HG03045 (cell line): ENCODE data around the gene NPHP4.
"Not testable (repeated sequence)": the region's sequence is repeated elsewhere in the genome, so short reads cannot be mapped to it uniquely, and the experiment has no call there.

Source experiments
- ATAC-seq: cut with Tn5 transposase; IDR thresholded peaks from one replicate; pipeline ENCODE4 v1.9.1; 2021; ENCODE audit warnings: mild to moderate bottlenecking, moderate library complexity; ENCODE audit not compliant: unreplicated experiment

Gene NPHP4

DNA sequence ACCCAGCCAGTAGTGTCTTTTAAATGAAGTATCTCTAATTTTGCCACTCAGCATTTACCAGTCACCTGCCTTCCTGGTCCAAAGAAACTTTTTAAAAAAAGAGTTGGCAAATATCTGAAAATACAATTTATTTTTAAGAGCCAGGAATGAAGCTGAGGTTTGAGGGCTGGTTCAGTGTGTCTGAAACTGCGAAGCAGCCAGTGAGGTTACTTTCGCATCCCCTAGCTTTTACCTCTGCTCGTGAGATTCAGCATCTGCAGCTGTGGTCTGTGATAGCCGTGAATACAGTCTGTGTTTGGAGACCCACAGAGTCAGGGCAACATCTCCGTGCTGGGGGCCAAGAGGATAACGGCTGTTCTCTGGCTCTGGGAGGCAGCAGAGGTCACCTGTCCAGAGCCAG is 32.2 kb upstream of the NPHP4 start:
- no peak for ATAC-seq

DNA sequence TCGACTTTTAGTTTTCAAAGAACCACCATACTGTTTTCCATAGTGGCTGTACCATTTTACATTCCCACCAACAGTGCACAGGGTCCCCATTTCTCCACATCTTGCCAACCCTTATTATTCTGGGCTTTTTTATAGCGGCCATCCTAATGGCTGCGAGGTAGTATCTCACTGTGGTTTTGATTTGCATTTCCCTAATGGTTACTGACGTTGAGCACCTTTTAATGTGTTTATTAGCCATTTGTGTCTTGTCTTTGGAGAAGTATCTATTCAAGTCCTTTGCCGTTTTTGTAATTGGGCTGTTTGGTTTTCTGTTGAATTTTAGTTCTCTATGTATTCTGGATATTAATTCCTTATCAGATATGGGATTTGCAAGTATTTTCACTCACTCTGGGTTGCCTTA is 31.1 kb upstream of the NPHP4 start:
- no peak for ATAC-seq

DNA sequence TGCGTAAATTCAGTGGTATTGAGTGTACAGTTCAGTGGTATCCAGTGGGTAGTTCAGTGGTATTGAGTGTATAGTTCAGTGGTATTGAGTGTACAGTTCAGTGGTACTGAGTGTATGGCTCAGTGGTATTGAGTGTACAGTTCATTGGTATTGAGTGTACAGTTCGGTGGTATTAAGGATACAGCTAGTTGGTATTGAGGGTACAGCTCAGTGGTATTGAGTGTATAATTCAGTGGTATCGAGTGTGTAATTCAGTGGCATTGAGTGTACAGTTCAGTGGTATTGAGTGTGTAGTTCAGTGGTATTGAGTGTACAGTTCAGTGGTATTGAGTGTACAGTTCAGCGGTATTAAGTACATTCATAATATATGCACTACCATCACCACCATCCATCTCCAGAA is 30.0 kb upstream of the NPHP4 start:
- no peak for ATAC-seq

DNA sequence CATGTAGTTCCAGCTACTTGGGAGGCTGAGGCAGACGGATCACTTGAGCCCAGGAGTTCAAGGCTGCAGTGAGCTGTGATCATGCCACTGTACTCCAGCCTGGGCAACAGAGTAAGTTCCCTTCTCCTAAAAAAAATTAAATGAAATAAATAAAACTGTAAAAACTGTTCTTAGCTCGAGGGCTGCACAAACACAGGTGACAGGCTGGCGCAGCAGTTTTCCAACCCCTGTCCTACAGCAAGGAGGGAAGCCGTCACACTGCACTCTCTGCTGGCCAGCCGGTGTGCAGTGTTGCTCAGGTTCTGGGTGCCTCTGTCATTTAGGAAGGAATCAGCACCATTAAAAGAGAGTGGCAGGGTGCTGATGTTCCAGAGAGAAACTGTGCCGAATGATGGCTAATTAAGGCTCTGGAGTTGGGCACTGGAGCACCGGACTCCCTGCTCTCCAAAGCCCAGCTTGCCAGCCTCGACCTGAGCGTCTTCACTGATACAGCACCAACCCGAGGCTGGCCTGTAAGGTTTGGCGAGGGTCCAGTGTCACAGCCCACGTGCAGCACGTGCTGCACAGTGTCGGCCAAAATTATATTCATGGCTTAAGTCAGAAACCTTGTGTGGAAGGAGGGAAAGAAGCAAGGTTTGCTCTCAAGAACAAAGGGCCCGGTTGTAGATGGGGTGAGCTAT is 27.1 kb upstream of the NPHP4 start:
- no peak for ATAC-seq

DNA sequence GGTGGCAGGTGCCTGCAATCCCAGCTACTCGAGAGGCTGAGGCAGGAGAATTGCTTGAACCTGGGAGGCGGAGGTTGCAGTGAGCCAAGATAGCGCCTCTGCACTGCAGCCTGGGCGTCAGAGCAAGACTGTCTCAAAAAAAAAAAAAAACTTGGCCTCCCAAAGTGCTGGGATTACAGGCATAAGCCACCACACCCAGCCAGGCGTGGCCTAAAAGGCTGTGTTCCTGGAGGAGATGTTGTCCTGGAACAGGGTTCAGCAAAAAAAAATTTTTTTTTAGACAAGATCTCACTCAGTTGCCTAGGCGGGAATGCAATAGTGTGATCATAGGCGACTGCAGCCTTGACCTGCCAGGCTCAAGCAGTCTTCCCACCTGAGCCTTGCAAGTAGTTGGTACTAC is 25.4 kb upstream of the NPHP4 start:
- not testable (repeated sequence) for ATAC-seq

DNA sequence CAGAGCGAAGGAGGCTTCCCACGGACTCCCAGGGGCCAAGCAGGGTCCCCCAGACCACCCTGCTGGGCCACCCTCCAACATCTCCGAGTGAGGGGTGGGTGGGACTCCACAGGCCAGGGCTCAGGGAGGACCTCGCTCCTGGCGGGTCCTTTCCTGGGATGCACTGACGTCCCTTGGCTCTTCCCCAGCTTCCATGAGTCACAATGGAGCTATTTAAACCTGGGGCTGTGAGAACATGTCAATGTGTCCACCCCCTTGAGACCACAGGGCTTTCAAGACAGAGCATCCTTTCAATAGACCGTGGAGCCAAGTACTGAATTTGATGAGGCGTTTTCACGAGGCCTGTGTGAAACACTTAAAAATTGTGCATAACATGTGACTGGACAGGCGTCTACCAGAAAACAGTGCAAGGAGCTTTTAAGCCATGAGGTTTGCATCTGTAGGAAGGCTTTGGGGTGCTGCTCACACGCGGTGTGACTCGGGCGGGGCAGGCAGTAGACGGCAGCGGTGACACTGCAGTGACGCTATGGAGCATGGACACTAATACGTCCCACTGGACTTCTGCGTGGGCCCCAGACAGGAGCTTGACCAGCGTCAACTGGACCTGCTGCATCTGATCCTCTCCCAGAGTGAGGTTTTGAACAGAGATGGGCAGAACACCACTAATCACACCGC is 24.1 kb upstream of the NPHP4 start:
- no peak for ATAC-seq

DNA sequence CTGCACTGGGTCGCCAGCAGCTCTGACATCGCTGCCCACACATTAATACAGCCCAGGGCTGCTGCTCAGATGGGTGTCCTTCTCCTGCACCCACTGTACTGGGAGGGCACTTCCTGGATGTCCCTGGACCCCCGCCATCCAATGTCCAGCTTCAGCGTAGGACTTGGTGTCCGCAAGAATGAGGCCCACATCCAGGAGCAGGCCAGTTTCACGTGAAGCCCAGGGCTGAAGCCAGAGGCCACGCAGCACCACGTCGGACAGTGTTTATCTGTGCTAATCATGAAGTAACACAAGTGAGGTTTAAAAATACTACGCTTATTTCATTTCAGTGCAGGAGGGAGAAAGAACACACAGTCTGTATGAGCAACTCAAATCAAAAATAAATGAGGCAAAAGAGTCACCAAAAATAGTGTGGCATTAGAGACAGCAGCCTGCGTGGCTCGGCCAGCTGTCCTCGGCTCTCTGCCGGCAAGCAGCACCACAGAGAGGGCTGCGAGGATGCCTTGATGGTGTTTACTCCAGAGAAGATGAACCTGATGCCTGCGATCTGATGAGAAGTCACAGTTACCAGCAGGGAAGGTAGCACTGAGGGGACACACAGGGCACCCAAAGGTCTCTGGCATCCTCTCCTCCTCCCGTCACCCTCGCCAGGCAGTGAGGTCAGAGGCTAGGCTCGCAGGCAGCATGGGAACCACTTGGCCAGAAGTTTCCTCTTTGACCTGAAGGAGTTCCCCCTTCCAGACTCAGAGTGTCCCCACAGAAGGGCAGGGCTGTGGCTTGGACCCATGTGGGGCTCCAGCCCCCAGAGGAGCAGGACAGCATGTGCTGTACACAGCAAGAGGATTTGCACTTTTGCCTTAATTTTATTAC is 22.1 kb upstream of the NPHP4 start:
- ATAC-seq: no peak

DNA sequence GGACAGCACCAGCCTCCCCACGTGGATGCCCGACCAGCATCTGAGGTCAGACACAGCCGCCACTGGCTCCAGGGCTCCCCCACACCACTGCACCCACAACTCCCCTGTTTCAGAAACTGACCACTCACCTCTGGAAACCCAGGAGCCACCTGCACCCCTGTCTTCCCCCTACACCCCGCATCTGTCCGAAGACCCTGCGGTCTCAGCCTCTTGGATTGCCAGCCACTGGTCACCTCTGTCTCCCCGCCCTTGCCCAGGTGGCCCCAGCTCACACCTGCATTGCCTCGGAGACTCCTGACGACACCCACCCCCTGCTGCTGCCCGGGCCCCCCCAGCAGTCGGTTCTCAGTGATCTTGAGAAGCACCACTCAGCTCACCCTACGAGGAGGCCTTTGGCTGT is 21.3 kb upstream of the NPHP4 start:
- no peak for ATAC-seq

DNA sequence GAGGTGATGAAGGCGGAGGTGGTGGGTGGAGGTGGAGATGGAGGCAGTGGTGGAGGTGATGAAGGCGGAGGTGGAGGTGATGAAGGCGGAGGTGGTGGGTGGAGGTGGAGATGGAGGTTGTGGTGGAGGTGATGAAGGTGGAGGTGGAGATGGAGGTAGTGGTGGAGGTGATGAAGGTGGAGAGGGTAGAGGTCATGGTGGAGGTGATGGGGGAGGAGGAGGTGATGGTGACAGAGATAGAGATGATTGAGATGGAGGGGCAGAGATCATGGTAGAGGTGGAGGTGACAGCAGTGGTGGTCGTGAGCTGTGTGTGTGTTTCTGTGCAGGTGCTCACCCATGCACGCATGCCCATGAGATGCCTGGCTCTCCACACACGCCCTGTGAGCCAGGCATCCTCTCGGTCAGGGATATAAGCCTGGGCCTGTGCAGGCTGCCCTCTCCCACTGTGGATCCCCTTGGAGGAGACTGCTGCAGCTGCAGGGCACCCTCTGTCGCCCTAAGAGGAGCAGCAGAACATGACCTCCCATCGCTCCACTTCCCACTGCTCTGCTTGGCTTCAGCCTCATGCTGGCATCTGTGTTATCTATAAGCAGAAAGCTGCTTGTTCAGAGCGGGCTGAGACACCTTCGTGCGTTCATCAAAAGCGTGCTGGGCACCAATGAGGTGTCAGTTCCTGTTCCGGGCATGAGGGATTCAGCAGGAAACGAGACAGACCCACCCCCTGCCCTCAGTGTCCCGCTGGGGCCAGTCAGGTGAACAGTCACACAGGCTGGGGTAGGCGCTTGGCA is 20.5 kb upstream of the NPHP4 start:
- ATAC-seq: no peak

DNA sequence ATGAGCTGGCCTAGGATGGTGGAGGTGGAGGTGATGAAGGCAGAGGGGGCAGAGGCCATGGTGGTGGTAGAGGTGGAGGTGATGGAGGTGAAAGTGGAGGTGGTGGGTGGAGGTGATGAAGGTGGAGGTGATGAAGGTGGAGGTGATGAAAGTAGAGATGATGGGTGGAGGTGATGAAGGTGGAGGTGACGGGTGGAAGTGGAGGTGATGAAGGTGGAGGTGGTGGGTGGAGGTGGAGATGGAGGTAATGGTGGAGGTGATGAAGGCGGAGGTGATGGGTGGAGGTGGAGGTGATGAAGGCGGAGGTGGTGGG is 19.7 kb upstream of the NPHP4 start:
- ATAC-seq: no peak

DNA sequence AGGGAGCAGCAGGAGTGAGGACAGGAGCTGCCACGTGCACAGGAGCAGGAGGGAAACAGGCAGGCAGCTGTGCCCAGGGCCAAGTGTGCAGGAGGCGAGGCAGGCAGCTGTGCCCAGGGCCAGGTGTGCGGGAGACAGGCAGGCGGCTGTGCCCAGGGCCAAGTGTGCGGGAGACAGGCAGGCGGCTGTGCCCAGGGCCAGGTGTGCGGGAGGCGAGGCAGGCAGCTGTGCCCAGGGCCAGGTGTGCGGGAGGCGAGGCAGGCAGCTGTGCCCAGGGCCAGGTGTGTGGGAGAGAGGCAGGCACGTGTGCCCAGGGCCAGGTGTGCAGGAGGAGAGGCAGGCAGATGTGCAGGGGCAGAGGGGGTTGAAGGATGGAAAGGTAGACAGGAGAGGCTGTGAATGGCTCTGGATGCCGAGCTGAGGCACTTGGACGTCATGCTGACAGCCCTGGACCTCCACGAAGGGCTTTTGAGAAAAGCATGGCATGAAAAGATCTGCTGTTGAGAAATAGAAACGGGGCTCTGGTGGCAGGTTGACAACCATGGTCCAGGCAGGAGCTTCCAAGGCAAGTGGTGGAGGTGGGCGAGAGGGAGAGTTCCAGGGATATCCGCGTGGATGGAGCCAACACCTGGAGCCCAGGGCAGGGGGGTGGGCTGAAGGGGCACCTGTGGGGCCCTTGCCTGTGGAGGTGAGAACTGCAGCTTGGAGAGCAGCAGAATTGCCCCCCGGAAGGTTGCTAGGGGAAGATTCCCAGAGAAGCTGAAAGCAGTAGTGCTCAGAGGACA is 19.1 kb upstream of the NPHP4 start:
- ATAC-seq: no peak

DNA sequence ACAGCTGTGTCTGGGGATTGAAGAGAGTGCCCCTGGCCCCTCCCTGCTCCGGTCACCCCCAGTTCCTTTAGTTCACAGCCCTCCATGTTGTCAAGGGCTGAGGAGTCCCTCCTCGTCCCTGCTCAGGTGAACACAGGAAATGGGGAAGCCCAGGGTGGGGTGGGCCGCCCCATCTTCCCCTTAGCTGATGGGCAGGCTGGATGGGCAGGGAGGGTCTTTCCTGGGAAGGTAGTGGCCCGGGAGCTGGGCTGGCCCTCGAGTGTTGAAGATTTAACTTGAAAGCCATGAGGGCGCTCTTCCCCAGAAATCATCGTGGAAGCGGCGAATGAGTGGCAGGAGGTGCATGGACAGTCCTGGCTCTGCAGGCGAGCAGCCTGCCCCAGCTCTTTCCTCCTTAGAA is 18.3 kb upstream of the NPHP4 start:
- no peak for ATAC-seq

DNA sequence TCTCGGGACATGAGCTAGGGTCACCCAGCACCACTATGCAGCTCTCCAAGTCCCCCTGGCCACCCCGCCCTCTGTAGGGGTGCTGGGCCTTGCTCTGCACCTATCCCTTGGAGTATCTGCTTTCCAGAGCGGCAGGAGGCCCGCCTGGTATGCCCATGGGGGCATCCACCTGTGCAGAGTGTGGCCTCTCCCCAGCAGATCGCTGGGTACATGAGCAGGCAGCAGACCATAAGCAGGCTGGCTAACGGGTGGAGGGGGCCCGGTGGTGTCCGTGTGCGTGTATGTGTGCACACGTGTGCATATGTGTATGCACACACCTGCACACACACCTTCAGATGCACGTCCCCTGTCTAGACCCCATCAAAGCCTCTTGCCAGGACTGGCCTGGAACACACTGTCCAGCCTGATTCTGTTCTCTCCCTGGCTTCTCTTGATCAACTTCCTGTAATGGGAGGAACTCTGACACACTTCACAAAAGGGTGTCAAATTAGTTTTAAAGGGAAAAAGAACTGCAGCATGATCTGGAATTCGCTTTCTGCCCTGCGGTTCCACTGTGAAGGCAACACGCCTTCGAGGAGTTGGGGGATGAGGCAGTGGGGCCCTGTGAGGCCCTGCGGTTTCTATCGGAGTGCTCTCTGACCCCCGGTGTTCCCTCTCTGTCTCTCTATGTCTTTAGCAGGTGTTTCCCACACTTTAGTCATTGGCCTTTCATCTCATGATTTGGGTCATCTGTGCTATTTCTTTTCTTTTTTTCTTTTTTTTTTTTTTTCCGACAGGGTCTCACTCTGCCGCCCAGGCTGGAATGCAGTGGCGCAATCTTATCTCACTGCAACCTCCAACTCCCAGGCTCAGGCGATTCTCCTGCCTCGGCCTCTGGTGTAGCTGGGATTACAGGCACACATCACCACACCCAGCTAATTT is 17.2 kb upstream of the NPHP4 start:
- no peak for ATAC-seq

DNA sequence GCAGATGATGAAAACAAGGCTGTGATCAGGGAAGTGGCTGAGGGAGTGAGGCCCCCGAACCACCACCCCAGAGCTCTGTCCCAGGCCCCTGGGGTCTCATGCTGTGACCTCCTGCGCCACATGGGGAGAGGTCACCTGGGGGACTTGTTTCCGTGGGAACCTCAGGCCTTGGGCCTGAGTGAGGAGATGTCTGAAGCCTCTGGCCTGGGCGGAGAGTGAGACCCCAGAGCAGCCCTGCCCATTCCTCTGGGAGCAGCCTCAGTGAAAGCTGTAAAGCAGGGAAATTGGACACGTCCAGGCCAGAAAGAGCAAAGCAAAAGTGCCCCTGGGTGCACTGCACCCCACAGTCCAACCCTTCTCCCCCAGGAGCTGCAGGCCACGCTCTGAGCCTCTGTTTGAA is 16.5 kb upstream of the NPHP4 start:
- ATAC-seq: no peak

DNA sequence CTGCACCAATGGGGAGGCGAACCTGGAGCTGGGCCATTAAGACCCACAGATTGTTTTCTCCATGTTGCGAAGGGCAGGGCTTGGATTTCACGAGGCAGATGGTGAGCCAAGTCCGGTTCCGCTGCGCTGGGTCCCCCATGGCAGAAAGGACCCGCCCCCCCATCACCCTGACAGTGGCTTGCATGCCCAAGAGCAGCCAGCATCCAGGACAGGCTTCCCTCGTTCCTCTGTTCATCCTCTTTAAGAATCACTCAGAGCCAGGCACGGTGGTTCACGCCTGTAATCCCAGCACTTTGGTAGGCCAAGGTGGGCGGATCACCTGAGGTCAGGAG is 15.8 kb upstream of the NPHP4 start:
- no peak for ATAC-seq

DNA sequence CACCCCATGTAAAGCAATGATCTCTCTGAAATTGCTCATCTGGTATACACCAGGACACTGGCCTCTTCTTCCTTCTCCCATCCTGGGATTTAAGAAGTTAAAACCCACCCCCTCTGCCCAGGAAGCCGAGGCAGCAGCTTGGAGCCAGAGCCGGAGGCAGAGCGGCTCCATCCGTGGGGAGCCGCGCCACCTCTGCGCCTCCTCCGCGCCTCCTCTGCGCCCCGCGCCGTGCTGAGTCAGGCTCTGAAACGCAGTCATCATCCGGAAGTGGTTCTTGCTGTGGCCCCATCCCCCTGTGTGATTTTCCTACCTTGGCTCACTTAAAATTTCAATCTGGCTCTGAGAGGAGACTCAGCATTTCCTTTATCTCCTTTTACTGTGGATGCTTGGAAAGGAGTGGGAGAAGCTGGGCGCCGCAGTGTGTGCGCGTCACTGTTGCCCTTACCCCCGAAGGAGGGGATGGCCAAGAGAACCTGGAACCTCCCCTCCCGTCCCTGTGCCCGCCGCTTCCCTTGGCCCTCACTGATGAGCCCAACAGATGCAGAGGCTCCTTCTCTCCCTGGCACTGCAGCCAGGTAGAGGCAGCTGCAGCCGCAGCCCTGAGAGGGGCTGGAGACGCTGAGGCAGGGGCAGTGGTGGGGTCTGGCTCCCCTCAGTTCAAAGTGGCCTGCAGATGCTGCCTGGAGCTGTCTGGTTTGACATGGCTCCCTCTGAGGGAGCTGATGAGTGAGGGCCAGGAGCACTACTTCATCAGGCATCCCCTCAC is 15.3 kb upstream of the NPHP4 start:
- ATAC-seq: no peak

DNA sequence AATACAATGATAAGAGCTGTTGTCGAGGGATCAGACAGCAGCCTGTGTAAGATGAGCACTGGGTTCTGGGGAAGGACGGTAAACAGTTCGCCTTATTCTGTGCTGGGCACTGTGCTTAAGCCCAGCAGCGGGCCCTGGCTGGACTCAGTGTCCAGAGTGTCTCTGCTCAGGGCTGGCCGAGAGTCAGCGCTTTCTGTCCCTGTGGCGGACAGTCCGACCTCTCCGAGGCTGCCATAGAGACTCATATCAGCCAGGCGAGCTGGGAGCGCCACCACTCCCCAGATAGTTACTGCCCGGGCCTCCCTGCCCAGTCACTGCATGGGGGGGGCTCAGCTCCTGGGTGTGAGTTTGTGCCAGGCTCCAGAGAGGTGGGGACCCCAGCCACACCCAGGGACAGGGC is 14.7 kb upstream of the NPHP4 start:
- ATAC-seq: no peak

DNA sequence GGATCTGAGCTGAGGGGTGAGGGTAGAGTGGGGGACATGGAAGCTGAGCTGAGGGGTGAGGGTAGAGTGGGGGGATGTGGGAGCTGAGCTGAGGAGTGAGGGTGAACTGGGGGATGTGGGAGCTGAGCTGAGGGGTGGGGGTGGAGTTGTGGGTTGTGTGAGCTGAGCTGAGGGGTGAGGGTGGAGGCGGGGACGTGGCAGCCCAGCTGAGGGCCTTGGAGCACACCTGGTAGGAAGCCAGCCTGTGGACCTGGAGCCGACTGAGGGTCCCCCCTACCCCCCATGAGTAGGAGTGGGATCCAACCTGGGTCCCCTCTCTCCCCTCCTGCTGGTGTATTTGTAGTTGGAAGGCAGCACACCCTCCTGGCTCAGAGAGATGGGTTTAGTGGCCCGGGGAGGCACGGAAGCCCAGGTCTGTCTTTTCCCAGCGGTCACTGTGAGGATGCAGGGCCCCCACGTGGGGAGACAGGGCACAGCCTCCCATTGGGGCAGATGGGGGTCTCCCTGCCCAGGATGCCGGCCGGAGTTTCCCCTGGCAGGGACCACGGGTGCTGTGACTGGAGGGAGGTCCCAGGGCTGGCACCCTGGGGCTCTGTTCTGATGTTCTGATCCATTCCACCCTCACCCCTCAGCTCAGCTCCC is 13.2 kb upstream of the NPHP4 start:
- ATAC-seq: no peak
